GM21526 (cell line): ENCODE data around the gene TRAPPC1.

Experiments used
- ATAC-seq: cut with Tn5 transposase; IDR thresholded peaks from one replicate; pipeline ENCODE4 v1.9.1; 2021; ENCODE audit warnings: moderate library complexity; ENCODE audit not compliant: unreplicated experiment, low FRiP score

Gene TRAPPC1

DNA sequence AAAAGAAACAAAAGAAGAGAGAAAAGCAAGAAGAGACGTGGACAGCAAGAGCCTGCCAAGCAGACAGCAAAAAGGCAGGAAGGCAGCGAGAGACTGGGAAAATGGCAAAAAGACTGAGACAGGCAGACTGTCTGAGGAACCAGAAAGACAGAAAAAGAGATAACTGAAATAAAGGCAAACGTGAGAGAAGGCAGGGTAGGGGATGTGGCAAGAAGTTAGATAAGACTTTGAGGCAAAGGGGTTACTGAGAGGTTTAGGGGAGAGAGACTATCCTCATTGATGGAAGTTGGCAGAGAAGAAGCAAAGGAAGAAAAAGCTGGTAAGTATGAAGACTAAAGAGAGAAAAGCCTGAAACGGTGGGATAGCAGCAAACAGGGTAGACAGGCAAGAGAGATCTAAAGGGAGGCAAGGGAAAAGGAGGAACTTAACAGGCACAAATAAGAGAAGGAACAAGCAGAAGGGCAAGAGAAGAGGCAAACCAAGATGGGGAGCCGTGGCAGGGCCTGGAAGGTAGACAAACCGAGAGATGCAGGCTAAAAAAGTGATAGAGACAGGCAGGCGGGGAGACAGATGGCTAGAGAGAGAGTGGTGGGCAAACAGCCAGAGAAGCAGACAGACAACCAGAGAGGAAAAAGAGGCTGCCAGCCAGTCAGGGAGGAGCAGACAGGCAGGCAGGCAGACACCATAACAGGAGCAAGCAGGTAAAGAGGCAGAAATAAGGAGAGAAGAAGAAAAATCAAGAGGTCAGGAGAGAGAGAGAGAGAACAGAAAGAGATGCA lies 50.3 kb downstream of the TRAPPC1 start:
- ATAC-seq = no peak
